Lower lobe of right lung (tissue), 2 donors: Measurements from ENCODE around the gene PDGFA. TPM values are rescaled to one million over a fixed set of nuclear protein-coding genes. Genes with fewer than 3 reads are reported as not detected.

Experiments used
- ATAC-seq, 2 donors: fragments of 200-7000 bp; cut with Tn5 transposase; one replicate each; pipeline ENCODE4 v1.9.1; 2020 to 2022; ENCODE audit warnings: mild to moderate bottlenecking in 2 of 2, moderate library complexity in 2 of 2
- DNase-seq: peaks from one replicate; pipeline ENCODE4 v3.0.0-alpha.2; 2020
- H3K27ac ChIP-seq: fragments of 200-600 bp; one replicate; pipeline ENCODE4 v1.8.0; 2022
- H3K27me3 ChIP-seq: fragments of 200-600 bp; one replicate; pipeline ENCODE4 v1.8.0; 2022; ENCODE audit warnings: low read depth
- H3K36me3 ChIP-seq: fragments of 200-600 bp; one replicate; pipeline ENCODE4 v1.8.0; 2022; ENCODE audit warnings: mild to moderate bottlenecking
- H3K4me1 ChIP-seq: fragments of 200-600 bp; one replicate; pipeline ENCODE4 v1.8.0; 2022
- H3K4me3 ChIP-seq: fragments of 200-600 bp; one replicate; pipeline ENCODE4 v1.8.0; 2022; ENCODE audit warnings: mild to moderate bottlenecking
- H3K9me3 ChIP-seq: fragments of 200-600 bp; one replicate; pipeline ENCODE4 v1.8.0; 2022
- CTCF ChIP-seq: fragments of 200-600 bp; IDR thresholded peaks from one replicate; pipeline ENCODE4 v1.8.0; 2022; ENCODE audit warnings: antibody characterized with exemption, mild to moderate bottlenecking
- intact Hi-C: fragments of 100-400 bp; cut with DNase I; formaldehyde crosslinking; loops from one replicate; pipeline ENCODE4 v1.11.0; 2022
- total RNA-seq: library from RNA; stranded (reverse); fragmentation: NEBNext Ultra II Directional; extraction: Animal tissue kit (Norgen Biotek cat#: 25700); gene quantifications from one replicate; pipeline ENCODE4 v1.2.1, GENCODE V29; 2021
- donor health status: DM: no; HTN: yes; CAD: no; lungs with severe emphysema.

The PDGFA gene
- total RNA-seq, 1 donor from 2014 or later, result 27.1 TPM

GRCh38 chr7:512541-513311 lies 6.9 kb downstream of the PDGFA start:
- TF ChIP-seq CTCF, result no peak
- no peaks in the 10 kb centered on the region for H3K9me3 ChIP-seq
- ATAC-seq, result peak; percentile 88 to 91
- H3K27ac ChIP-seq, result peak overlapping the region; percentile 46
- H3K27me3 ChIP-seq, result no peaks in the 10 kb centered on the region
- H3K36me3 ChIP-seq, result peaks cover 27% of the 10 kb centered on the region
- peaks cover 40% of the 10 kb centered on the region for H3K4me1 ChIP-seq
- DNase-seq, result peak; percentile 92
- H3K4me3 ChIP-seq, result no peak overlapping the region
- intact Hi-C loops, result no loop called here

- intact Hi-C loops, result no loop called here
- TF ChIP-seq CTCF, result no peak
- Histone ChIP-seq H3K27ac (peak overlapping the region; percentile 46), H3K4me3 (no peak overlapping the region), H3K27me3 (no peaks in the 10 kb centered on the region), H3K36me3 (peaks cover 27% of the 10 kb centered on the region), H3K9me3 (no peaks in the 10 kb centered on the region), H3K4me1 (peaks cover 40% of the 10 kb centered on the region)
- peak; percentile 39 to 41 for ATAC-seq
- DNase-seq, result no peak
Observed at GRCh38 chr7:512146-512510, 7.5 kb downstream of the PDGFA start.

- H3K4me1 ChIP-seq, result peaks cover 39% of the 10 kb centered on the region
- no peaks in the 10 kb centered on the region for H3K27me3 ChIP-seq
- no peak for TF ChIP-seq CTCF
- H3K27ac ChIP-seq, result no peak overlapping the region
- peak; percentile 44 for DNase-seq
- intact Hi-C loops, result no loop called here
- ATAC-seq, result no peak
- H3K4me3 ChIP-seq, result no peak overlapping the region
- H3K9me3 ChIP-seq, result no peaks in the 10 kb centered on the region
- H3K36me3 ChIP-seq, result peaks cover 27% of the 10 kb centered on the region
Observed at GRCh38 chr7:511476-512145, 8.0 kb downstream of the PDGFA start.

GRCh38 chr7:510782-511281 lies 8.8 kb downstream of the PDGFA start:
- DNase-seq, result peak; percentile 35
- no peak overlapping the region for H3K27ac ChIP-seq
- TF ChIP-seq CTCF, result no peak
- no peaks in the 10 kb centered on the region for H3K9me3 ChIP-seq
- H3K27me3 ChIP-seq, result no peaks in the 10 kb centered on the region
- ATAC-seq, result no peak
- no peak overlapping the region for H3K4me3 ChIP-seq
- peaks cover 34% of the 10 kb centered on the region for H3K4me1 ChIP-seq
- intact Hi-C loops, result no loop called here
- H3K36me3 ChIP-seq, result peaks cover 27% of the 10 kb centered on the region

- ATAC-seq, result no peak
- Histone ChIP-seq H3K36me3 (peaks cover 27% of the 10 kb centered on the region), H3K9me3 (no peaks in the 10 kb centered on the region), H3K27ac (no peak overlapping the region), H3K4me3 (no peak overlapping the region), H3K27me3 (no peaks in the 10 kb centered on the region), H3K4me1 (peaks cover 28% of the 10 kb centered on the region)
- peak; percentile 38 for DNase-seq
- intact Hi-C loops, result no loop called here
- TF ChIP-seq CTCF, result no peak
Observed at GRCh38 chr7:510131-510481, 9.5 kb downstream of the PDGFA start.
